ENCODE data around the gene CCP110. TPM values are rescaled to one million over a fixed set of nuclear protein-coding genes. Genes with fewer than 3 reads are reported as not detected.

CCP110 gene
- total and polyA plus RNA-seq, 2 of the 13 experiments (the other 11 are each of a cell fraction or from before 2014, with no cell fraction given) = 10.0 to 11.1 TPM

- TF ChIP-seq KIAA2018 (CRISPR knock-in tag; IDR thresholded peaks at IDR 0.05; ENCODE audit: borderline replicate concordance) = 0 out of 2 replicates have a peak, but pooled peaks have one; percentile 89
- no peak for TF ChIP-seq TCF7L2 (IDR thresholded peaks at IDR 0.05; ENCODE audit: low read depth, low read length)
- TF ChIP-seq PHB2 (IDR thresholded peaks at IDR 0.05; ENCODE audit: partially characterized antibody) = no peak
- TF ChIP-seq, protein P1, sequence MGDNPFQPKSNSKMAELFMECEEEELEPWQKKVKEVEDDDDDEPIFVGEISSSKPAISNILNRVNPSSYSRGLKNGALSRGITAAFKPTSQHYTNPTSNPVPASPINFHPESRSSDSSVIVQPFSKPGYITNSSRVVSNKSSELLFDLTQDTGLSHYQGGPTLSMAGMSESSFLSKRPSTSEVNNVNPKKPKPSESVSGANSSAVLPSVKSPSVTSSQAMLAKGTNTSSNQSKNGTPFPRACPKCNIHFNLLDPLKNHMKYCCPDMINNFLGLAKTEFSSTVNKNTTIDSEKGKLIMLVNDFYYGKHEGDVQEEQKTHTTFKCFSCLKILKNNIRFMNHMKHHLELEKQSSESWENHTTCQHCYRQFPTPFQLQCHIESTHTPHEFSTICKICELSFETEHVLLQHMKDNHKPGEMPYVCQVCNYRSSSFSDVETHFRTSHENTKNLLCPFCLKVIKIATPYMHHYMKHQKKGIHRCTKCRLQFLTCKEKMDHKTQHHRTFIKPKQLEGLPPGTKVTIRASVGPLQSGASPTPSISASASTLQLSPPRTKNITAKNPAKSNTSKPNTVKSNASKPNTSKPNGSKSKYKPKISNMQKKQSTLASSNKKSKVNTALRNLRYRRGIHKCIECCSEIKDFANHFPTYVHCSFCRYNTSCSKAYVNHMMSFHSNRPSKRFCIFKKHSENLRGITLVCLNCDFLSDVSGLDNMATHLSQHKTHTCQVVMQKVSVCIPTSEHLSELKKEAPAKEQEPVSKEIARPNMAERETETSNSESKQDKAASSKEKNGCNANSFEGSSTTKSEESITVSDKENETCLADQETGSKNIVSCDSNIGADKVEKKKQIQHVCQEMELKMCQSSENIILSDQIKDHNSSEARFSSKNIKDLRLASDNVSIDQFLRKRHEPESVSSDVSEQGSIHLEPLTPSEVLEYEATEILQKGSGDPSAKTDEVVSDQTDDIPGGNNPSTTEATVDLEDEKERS (CRISPR knock-in tag; IDR thresholded peaks at IDR 0.05) = peak; percentile 57; the same call in 1 of the 2 replicates
- TF ChIP-seq SPEN (CRISPR knock-in tag; IDR thresholded peaks at IDR 0.05; ENCODE audit: low read depth) = peak; percentile 83
- TF ChIP-seq RFXANK (CRISPR knock-in tag; IDR thresholded peaks at IDR 0.05) = peak; percentile 54; the same call in 1 of the 2 replicates
- no peak for TF ChIP-seq ZNF577 (CRISPR knock-in tag; IDR thresholded peaks at IDR 0.05; ENCODE audit: borderline replicate concordance, low read depth)
- TF ChIP-seq ZFP62 (CRISPR knock-in tag; IDR thresholded peaks at IDR 0.05) = no peak
- 0 out of 2 replicates have a peak, but pooled peaks have one; percentile 73 for TF ChIP-seq KLF15 (CRISPR knock-in tag; IDR thresholded peaks at IDR 0.05; ENCODE audit: borderline replicate concordance)
- peak; percentile 96 for TF ChIP-seq E2F1 (CRISPR knock-in tag; IDR thresholded peaks at IDR 0.05)
- TF ChIP-seq ZFAT (CRISPR knock-in tag; conservative IDR thresholded peaks at IDR 0.05) = no peak
- TF ChIP-seq ZNF121 (CRISPR knock-in tag; IDR thresholded peaks at IDR 0.05) = no peak
- no peak for TF ChIP-seq SOX13 (IDR thresholded peaks at IDR 0.05)
- 0 out of 4 replicates have a peak, but pooled peaks of 1 of the 2 experiments have one; percentile 7 for TF ChIP-seq SOX13 (CRISPR knock-in tag; conservative IDR thresholded peaks at IDR 0.05 in 1 of 2, IDR thresholded peaks at IDR 0.05 in 1 of 2)
- no peak for TF ChIP-seq HNRNPK (IDR thresholded peaks at IDR 0.05; ENCODE audit: low read depth, low read length, poor library complexity, severe bottlenecking)
- TF ChIP-seq NR2C2 (CRISPR knock-in tag; IDR thresholded peaks at IDR 0.05; ENCODE audit: borderline replicate concordance) = peak; percentile 89
These were observed at the start of gene CCP110 (continued) for GRCh38 chr16:19523559-19524355.
